GM19372 (cell line): Measurements from ENCODE around the gene VAMP7.
"Not testable (repeated sequence)": the region's sequence is repeated elsewhere in the genome, so short reads cannot be mapped to it uniquely, and the experiment has no call there.

Experiments
- ATAC-seq: cut with Tn5 transposase; IDR thresholded peaks from one replicate; pipeline ENCODE4 v1.9.1; 2021; ENCODE audit warnings: mild to moderate bottlenecking, low read depth, moderate library complexity; ENCODE audit not compliant: unreplicated experiment

Gene VAMP7

DNA sequence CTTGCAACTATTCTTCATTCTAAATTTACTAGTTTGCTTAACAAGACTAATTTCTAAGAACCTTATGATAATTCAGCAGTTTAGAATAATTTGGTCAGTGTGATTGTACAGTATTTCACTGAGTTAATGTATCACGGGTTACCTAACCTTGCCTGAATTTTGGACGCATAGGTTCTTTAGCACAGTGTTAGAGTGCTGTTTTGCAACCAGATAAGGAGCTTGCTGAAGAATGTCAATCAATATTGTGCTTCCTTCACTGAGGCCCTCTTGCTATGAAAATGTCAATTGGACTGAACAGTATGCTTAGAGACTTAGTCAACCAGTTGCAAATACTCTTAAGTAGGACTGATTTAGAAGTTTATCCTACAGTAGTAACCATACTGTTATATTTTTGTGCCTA is 19.6 kb downstream of the VAMP7 start:
- ATAC-seq: no peak

GRCh38 chrX:155907661-155908060 is 26.5 kb downstream of the VAMP7 start:
- not testable (repeated sequence) for ATAC-seq

DNA sequence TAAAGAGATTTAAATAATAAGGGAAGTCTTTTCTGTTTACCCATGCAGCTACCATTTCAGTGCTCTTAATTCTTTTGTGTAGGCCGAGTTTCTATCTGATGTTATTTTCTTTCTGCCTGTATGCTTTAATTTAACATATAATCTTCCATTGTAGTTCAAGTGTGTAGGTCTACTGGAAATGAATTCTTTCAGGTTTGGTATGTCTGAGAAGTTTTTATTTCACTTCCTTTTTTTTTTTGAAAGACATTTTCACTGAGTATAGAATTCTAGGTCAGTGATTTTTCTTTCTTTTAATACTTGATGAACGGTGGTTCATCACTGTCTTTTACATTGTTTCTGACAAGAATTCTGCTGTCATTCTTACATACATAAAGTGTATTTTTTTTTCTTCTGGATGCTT is 42.1 kb downstream of the VAMP7 start:
- peak; percentile 80 for ATAC-seq

DNA sequence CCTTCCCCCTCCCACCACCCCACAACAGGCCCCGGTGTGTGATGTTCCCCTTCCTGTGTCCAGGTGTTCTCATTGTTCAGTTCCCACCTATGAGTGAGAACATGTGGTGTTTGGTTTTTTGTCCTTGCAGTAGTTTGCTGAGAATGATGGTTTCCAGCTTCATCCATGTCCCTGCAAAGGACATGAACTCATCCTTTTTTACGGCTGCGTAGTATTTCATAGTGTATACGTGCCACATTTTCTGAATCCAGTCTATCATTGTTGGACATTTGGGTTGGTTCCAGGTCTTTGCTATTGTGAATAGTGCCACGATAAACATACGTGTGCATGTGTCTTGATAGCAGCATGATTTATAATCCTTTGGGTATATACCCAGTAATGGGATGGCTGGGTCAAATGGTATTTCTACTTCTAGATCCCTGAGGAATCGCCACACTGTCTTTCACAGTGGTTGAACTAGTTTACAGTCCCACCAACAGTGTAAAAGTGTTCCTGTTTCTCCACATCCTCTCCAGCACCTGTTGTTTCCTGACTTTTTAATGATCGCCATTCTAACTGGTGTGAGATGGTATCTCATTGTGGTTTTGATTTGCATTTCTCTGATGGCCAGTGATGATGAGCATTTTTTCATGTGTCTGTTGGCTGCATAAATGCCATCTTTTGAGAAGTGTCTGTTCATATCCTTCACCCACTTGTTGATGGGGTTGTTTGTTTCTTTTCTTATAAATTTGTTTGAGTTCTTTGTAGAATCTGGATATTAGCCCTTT is 49.9 kb downstream of the VAMP7 start:
- not testable (repeated sequence) for ATAC-seq

DNA sequence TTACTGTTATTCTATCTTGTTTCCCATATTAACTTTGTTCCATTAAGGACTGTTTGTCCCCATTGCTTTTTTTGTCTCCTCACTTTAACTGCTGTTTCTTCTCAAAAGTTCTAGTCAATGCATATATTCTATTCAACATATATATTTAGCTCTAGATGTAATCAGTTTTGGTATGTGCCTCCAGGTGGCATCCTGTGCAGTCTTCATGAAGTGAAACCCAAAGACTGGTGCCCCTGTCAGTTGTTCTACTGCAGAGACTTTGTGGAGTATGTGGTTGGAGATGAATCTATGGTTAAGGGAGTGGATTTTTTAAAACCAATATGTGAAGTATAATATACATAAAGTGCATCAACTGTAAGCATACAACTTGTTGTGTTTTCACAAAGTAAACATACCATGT is 57.0 kb downstream of the VAMP7 start:
- no peak for ATAC-seq

DNA sequence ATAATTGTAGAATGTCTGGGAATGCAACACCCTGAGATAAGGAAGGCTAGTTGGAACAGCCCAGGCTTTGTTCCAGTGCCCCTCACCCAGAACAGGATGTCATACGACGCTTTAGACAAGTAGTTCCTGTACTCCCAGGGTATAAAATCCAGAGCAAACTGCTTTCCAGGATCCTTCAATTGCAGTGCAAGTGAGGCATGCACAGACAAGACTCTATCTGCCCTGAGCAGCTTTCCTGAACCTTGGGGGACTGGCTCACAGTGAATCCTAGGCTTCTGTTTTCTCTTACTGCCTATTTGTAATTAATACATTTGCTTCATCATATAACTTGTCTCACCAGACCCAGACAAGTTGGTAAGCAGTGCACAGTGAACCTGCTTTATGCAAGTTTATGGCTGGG is 68.0 kb downstream of the VAMP7 start:
- no peak for ATAC-seq

- no peak for ATAC-seq
Measured at GRCh38 chrX:155951237-155951789, 70.2 kb downstream of the VAMP7 start.

DNA sequence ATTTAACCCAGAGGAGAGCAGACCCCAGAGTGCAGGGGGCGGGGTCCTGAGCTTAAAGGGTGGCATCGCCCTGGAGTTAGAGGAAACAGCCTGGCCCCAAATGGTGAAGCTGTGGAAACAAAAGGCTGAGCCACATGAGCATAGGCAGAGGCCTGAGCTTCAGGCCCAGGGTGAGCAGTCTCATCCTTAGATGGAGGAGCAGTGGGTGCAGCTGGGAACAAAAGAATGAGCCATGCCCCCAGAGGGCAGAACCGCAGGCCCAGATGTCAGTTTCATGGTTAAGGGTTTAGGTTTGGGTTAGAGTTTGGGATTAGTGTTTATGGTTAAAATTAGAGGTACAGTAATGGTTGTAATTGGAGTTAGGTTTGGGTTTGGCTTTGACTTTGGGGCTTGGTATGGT is 71.9 kb downstream of the VAMP7 start:
- no peak for ATAC-seq

DNA sequence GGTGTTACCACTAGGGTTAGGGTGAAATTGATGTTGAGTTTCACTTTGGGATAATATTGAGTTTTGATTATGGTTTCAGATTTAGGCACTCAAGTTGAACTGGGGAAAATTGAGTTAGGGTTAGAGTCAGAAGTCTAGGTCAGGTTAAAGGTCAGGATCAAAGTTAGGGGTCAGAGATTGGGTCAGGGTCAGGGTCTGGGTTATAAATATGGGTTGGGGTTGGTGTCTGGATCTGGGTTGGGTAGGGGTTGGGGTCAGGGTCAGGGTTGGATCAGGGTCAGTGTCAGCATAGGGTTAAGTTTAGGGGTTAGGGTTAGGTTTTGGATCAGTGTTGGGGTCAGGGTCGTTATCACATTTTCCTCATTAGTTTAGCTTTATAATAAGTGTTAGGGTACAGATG is 73.6 kb downstream of the VAMP7 start:
- ATAC-seq: no peak

DNA sequence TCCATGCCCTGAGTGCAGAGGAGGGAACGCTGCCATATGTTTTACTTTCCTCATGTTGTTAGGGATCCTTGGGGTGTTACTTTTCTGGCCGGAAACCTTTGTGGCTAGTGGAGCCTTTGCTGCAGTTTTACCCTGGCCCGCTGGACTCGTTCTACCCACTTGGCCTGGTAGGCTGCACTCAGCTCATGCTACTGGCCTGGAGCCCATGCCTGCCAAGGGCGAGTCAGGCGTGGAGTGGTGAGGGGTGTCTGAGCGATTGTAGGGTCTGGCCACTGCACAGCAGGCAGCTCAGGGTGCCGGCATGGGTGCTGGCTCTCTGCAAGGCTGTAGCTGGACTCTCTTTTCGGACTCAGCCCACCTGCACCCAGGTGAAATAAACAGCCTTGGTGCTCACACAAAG is 75.0 kb downstream of the VAMP7 start:
- ATAC-seq: no peak

DNA sequence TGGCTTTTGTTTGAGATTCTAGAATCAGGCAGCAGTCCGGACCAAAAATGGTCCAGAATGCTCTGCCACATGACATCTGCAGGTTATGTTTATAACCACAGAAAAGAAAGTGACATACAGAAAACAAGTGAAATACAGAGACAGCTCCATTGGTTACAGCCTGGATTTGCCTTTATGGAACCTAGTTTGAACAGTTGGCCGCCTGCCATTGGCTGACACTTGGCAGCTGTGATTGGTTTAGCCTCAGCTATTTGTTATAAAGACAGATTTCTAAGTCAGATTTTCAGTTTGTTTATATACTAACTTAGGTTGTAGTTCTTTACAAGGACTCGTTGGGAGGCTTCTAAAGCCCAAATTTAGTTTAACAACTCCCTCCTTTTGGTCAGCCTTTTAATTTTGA is 75.5 kb downstream of the VAMP7 start:
- no peak for ATAC-seq

GRCh38 chrX:155957843-155958242 is 76.7 kb downstream of the VAMP7 start:
- no peak for ATAC-seq

- ATAC-seq: no peak
Measured at GRCh38 chrX:155959018-155959587, 78.0 kb downstream of the VAMP7 start.

- ATAC-seq: no peak
Measured at GRCh38 chrX:155962906-155963305, 81.8 kb downstream of the VAMP7 start.

GRCh38 chrX:155966876-155967275 is 85.7 kb downstream of the VAMP7 start:
- peak; percentile 78 for ATAC-seq

GRCh38 chrX:155967653-155968325 is 86.6 kb downstream of the VAMP7 start:
- no peak for ATAC-seq

- ATAC-seq: no peak
Measured at GRCh38 chrX:155968326-155968661, 87.1 kb downstream of the VAMP7 start.

- ATAC-seq: no peak
Measured at GRCh38 chrX:155968791-155969190, 87.6 kb downstream of the VAMP7 start.

DNA sequence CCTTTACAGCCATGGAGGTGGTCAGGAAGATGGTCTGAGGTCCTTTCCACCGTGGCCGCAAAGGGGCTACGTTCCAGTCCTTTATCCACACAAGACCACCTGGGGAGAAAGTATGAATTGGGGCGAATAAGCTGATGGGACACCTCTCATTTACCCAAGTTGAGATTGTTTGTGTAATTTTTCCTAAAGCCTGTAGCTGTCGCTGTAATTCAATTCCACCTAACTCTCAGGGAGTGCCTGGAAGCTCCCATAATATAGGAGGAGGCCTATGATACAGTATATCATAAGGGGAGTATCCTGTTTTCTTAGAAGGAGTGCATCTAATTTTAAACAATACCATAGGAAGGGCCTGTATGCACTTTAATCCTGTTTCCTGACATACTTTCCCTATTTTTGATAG is 90.5 kb downstream of the VAMP7 start:
- ATAC-seq: not testable (repeated sequence)

- ATAC-seq: not testable (repeated sequence)
Measured at GRCh38 chrX:155972241-155972640, 91.1 kb downstream of the VAMP7 start.

GRCh38 chrX:155983326-155983725 is 102.2 kb downstream of the VAMP7 start:
- no peak for ATAC-seq

- ATAC-seq: no peak
Measured at GRCh38 chrX:155985208-155985607, 104.1 kb downstream of the VAMP7 start.
